SU-DHL-6 (cell line): ENCODE data around the gene L2HGDH.
"Not testable (repeated sequence)": the region's sequence is repeated elsewhere in the genome, so short reads cannot be mapped to it uniquely, and the experiment has no call there.

Source experiments
- H2AFZ ChIP-seq: fragments of 200-600 bp; sonication (generic); 2 replicates; pipeline ENCODE4 v1.6.1; 2014; ENCODE audit warnings: low read depth, mild to moderate bottlenecking, moderate library complexity, mixed read lengths, antibody characterized with exemption, low read length; ENCODE audit not compliant: severe bottlenecking
- H3F3A ChIP-seq: fragments of 200-600 bp; shearing (Covaris generic); 2 replicates; pipeline ENCODE4 v1.6.0; 2016; ENCODE audit warnings: antibody characterized with exemption, mild to moderate bottlenecking; ENCODE audit not compliant: insufficient read depth
- H3K27ac ChIP-seq: fragments of 200-600 bp; sonication (generic); 2 replicates; pipeline ENCODE4 v1.5.1; 2016; ENCODE audit warnings: low read depth, mild to moderate bottlenecking, low read length, moderate library complexity, mixed read lengths
- H3K27me3 ChIP-seq: fragments of 200-600 bp; sonication (generic), shearing (Covaris generic); 2 replicates; pipeline ENCODE4 v1.6.0; 2014; ENCODE audit warnings: mild to moderate bottlenecking, low read length
- H3K36me3 ChIP-seq: fragments of 200-600 bp; sonication (generic); 2 replicates; pipeline ENCODE4 v1.6.1; 2014; ENCODE audit warnings: mild to moderate bottlenecking, low read length, mixed read lengths
- H3K4me2 ChIP-seq: fragments of 300-600, 200-600 bp; shearing (Covaris generic), sonication (generic); 2 replicates; pipeline ENCODE4 v1.6.0; 2014; ENCODE audit warnings: low read length, low read depth, mild to moderate bottlenecking; ENCODE audit not compliant: poor library complexity, severe bottlenecking
- H3K4me3 ChIP-seq: fragments of 200-600 bp; sonication (generic); 2 replicates; pipeline ENCODE4 v1.5.1; 2014; ENCODE audit warnings: antibody characterized with exemption, low read length, mild to moderate bottlenecking, mixed read lengths; ENCODE audit not compliant: insufficient read depth, poor library complexity, severe bottlenecking
- H3K79me2 ChIP-seq: fragments of 200-600 bp; sonication (generic); 2 replicates; pipeline ENCODE4 v1.6.1; 2014; ENCODE audit warnings: mild to moderate bottlenecking, low read length, moderate library complexity; ENCODE audit not compliant: insufficient read depth
- H3K9ac ChIP-seq: fragments of 200-600 bp; sonication (generic); 2 replicates; pipeline ENCODE4 v1.7.0; 2014; ENCODE audit warnings: mild to moderate bottlenecking, low read length
- H3K9me2 ChIP-seq: fragments of 200-600 bp; sonication (generic); replicated peaks from 2 replicates; pipeline ENCODE4 v1.6.1; 2014; ENCODE audit warnings: low read length; ENCODE audit not compliant: insufficient read depth
- H3K9me3 ChIP-seq: fragments of 200-600 bp; sonication (generic); 2 replicates; pipeline ENCODE4 v1.6.1; 2014; ENCODE audit warnings: low read length, mixed read lengths; ENCODE audit not compliant: insufficient read depth
- H4K20me1 ChIP-seq: fragments of 200-600 bp; sonication (generic); 2 replicates; pipeline ENCODE4 v1.6.1; 2014; ENCODE audit warnings: low read depth, mild to moderate bottlenecking, antibody characterized with exemption, low read length, moderate library complexity, mixed read lengths
- CTCF ChIP-seq: fragments of 200-600 bp; sonication (generic); IDR thresholded peaks from one replicate; pipeline ENCODE4 v1.5.1; 2017; ENCODE audit warnings: antibody characterized with exemption, mild to moderate bottlenecking, low read length, moderate library complexity; ENCODE audit not compliant: insufficient read depth, poor library complexity, severe bottlenecking
- EZH2phosphoT487 ChIP-seq: fragments of 200-600 bp; sonication (generic), shearing (Covaris generic); conservative IDR thresholded peaks from 2 replicates; pipeline ENCODE4 v1.6.1; 2018; ENCODE audit warnings: mild to moderate bottlenecking, antibody characterized with exemption, low read length, moderate library complexity, mixed read lengths

L2HGDH gene

GRCh38 chr14:50318031-50318626 is 6.1 kb upstream of the L2HGDH start:
- Histone ChIP-seq H2AFZ (no peak overlapping the region), H3K9ac (no peak overlapping the region), H3K27me3 (no peaks in the 10 kb centered on the region), H4K20me1 (no peaks in the 10 kb centered on the region), H3K4me2 (no peak overlapping the region), H3K4me3 (no peak overlapping the region), H3K36me3 (peaks cover 16% of the 10 kb centered on the region), H3K79me2 (peaks cover 55% of the 10 kb centered on the region), H3K27ac (no peak overlapping the region), H3F3A (peaks cover 9% of the 10 kb centered on the region), H3K9me2 (no peaks in the 10 kb centered on the region), H3K9me3 (peaks cover 6% of the 10 kb centered on the region; the same call in 1 of the 2 replicates)
- TF ChIP-seq EZH2phosphoT487 (no peak), CTCF (peak; percentile 46)

- H3K27ac ChIP-seq, H3K9me3 ChIP-seq, H4K20me1 ChIP-seq, H3K27me3 ChIP-seq, H3F3A ChIP-seq, H3K9me2 ChIP-seq, H3K4me3 ChIP-seq, H3K4me2 ChIP-seq, H2AFZ ChIP-seq, H3K9ac ChIP-seq: not testable (repeated sequence)
- Histone ChIP-seq H3K36me3 (peaks cover 12% of the 10 kb centered on the region), H3K79me2 (peaks cover 65% of the 10 kb centered on the region)
Measured at GRCh38 chr14:50314098-50314497, 2.1 kb upstream of the L2HGDH start.

GRCh38 chr14:50312734-50313054 is 665 bp upstream of the L2HGDH start:
- H3K79me2 ChIP-seq = peaks cover 70% of the 10 kb centered on the region
- no peaks in the 10 kb centered on the region for H4K20me1 ChIP-seq
- H3K9me2 ChIP-seq = no peaks in the 10 kb centered on the region
- H3K27me3 ChIP-seq = no peaks in the 10 kb centered on the region
- H3F3A ChIP-seq = no peaks in the 10 kb centered on the region
- H3K27ac ChIP-seq = peak overlapping the region; percentile 86
- peak overlapping the region; percentile 90 for H3K9ac ChIP-seq
- H3K9me3 ChIP-seq = peaks cover 6% of the 10 kb centered on the region; the same call in 1 of the 2 replicates
- peak overlapping the region; percentile 88 for H2AFZ ChIP-seq
- peak overlapping the region; percentile 92 for H3K4me3 ChIP-seq
- TF ChIP-seq CTCF (no peak), EZH2phosphoT487 (no peak)
- peaks cover 12% of the 10 kb centered on the region for H3K36me3 ChIP-seq
- H3K4me2 ChIP-seq = peak overlapping the region; percentile 84

GRCh38 chr14:50311337-50311971 is 575 bp downstream of the L2HGDH start:
- H3K4me2 ChIP-seq = peak overlapping the region; percentile 84
- peaks cover 6% of the 10 kb centered on the region; the same call in 1 of the 2 replicates for H3K9me3 ChIP-seq
- peak overlapping the region; percentile 88 for H2AFZ ChIP-seq
- H3K36me3 ChIP-seq = peaks cover 12% of the 10 kb centered on the region
- no peaks in the 10 kb centered on the region for H3F3A ChIP-seq
- peak overlapping the region; percentile 92 for H3K4me3 ChIP-seq
- H3K27ac ChIP-seq = peak overlapping the region; percentile 86
- no peak for TF ChIP-seq EZH2phosphoT487
- TF ChIP-seq CTCF = peak; percentile 16
- H3K27me3 ChIP-seq = no peaks in the 10 kb centered on the region
- H4K20me1 ChIP-seq = no peaks in the 10 kb centered on the region
- H3K9me2 ChIP-seq = no peaks in the 10 kb centered on the region
- peaks cover 75% of the 10 kb centered on the region for H3K79me2 ChIP-seq
- H3K9ac ChIP-seq = peak overlapping the region; percentile 90
